MM.1S (cell line): ENCODE data around the gene AHSA1.
"Not testable (repeated sequence)": the region's sequence is repeated elsewhere in the genome, so short reads cannot be mapped to it uniquely, and the experiment has no call there.

Experiments
- DNase-seq: peaks from one replicate; pipeline ENCODE4 v3.0.0-alpha.2; 2015
- H2AFZ ChIP-seq: fragments of 300-600 bp; sonication (generic); 2 replicates; pipeline ENCODE4 v1.6.0; 2016; ENCODE audit warnings: antibody characterized with exemption, low read length
- H3F3A ChIP-seq: fragments of 300-600 bp; sonication (generic); 2 replicates; pipeline ENCODE4 v1.6.1; 2016; ENCODE audit warnings: mild to moderate bottlenecking, antibody characterized with exemption, low read length, moderate library complexity, mixed read lengths; ENCODE audit not compliant: insufficient read depth
- H3K27ac ChIP-seq: fragments of 300-600 bp; sonication (generic); 2 replicates; pipeline ENCODE4 v1.5.1; 2016; ENCODE audit warnings: mild to moderate bottlenecking, low read length
- H3K27me3 ChIP-seq: fragments of 300-600 bp; sonication (generic); replicated peaks from 2 replicates; pipeline ENCODE4 v1.6.0; 2016; ENCODE audit warnings: low read length; ENCODE audit not compliant: insufficient read depth
- H3K36me3 ChIP-seq: fragments of 300-600 bp; sonication (generic); replicated peaks from 2 replicates; pipeline ENCODE4 v1.6.1; 2016; ENCODE audit warnings: mild to moderate bottlenecking, low read length, mixed read lengths; ENCODE audit not compliant: insufficient read depth
- H3K4me1 ChIP-seq: fragments of 300-600 bp; sonication (generic); 2 replicates; pipeline ENCODE4 v1.6.1; 2016; ENCODE audit warnings: low read length, mixed read lengths
- H3K4me2 ChIP-seq: fragments of 300-600 bp; sonication (generic); 2 replicates; pipeline ENCODE4 v1.6.0; 2016; ENCODE audit warnings: low read depth, low read length
- H3K4me3 ChIP-seq: fragments of 300-600 bp; sonication (generic); 2 replicates; pipeline ENCODE4 v1.5.1; 2016; ENCODE audit warnings: low read length, mixed read lengths
- H3K79me2 ChIP-seq: fragments of 300-600 bp; sonication (generic); 2 replicates; pipeline ENCODE4 v1.6.1; 2016; ENCODE audit warnings: mixed run types, low read length, mixed read lengths
- H3K9ac ChIP-seq: fragments of 300-600 bp; sonication (generic); 2 replicates; pipeline ENCODE4 v1.6.1; 2016; ENCODE audit warnings: low read length, mixed read lengths
- H3K9me2 ChIP-seq: fragments of 300-600 bp; sonication (generic); replicated peaks from 2 replicates; pipeline ENCODE4 v1.6.1; 2016; ENCODE audit warnings: mild to moderate bottlenecking, low read length, mixed read lengths; ENCODE audit not compliant: insufficient read depth
- H3K9me3 ChIP-seq: fragments of 300-600 bp; sonication (generic); replicated peaks from 2 replicates; pipeline ENCODE4 v1.6.1; 2016; ENCODE audit warnings: mild to moderate bottlenecking, low read length, mixed read lengths; ENCODE audit not compliant: insufficient read depth
- H4K20me1 ChIP-seq: fragments of 300-600 bp; sonication (generic); 2 replicates; pipeline ENCODE4 v1.6.1; 2016; ENCODE audit warnings: mild to moderate bottlenecking, low read length, moderate library complexity, mixed read lengths; ENCODE audit not compliant: insufficient read depth
- EZH2 ChIP-seq: fragments of 300-600 bp; sonication (generic); optimal IDR thresholded peaks from 2 replicates; pipeline ENCODE3; 2017; ENCODE audit warnings: low read depth, mild to moderate bottlenecking, antibody characterized with exemption, low read length, mixed read lengths
- EZH2phosphoT487 ChIP-seq: fragments of 300-600 bp; sonication (generic); IDR thresholded peaks from 2 replicates; pipeline ENCODE4 v1.6.1; 2018; ENCODE audit warnings: antibody characterized with exemption, low read length
- TF ChIP-seq, protein P1 (sequence below): fragments of 300-600 bp; sonication (generic); IDR thresholded peaks from 2 replicates; pipeline ENCODE4 v1.5.1; 2016; ENCODE audit warnings: antibody characterized with exemption, low read length, mixed read lengths

The AHSA1 gene

GRCh38 chr14:77457522-77458248, at the start of gene AHSA1, which contains the start of gene VIPAS39:
AHSA1 (plus strand) TSS chr14:77458093; CDS start chr14:77458190, 97 bp downstream.
VIPAS39 (minus strand) TSS chr14:77457601; CDS start chr14:77454102, 3,499 bp downstream.
- Histone ChIP-seq H3K27ac (peak within 1 kb of the TSS; percentile 75; the same call in 1 of the 2 replicates), H3K79me2 (peaks cover 46% of the 10 kb centered on the region), H3K9me2 (no peaks in the 10 kb centered on the region), H3K4me2 (peak within 1 kb of the TSS; percentile 86), H3F3A (peaks cover 8% of the 10 kb centered on the region; the same call in 1 of the 2 replicates), H3K4me1 (peaks cover 9% of the 10 kb centered on the region), H3K36me3 (0 out of 2 replicates have a peak, but pooled peaks cover 7% of the 10 kb centered on the region), H3K4me3 (peak within 1 kb of the TSS; percentile 88), H3K27me3 (no peaks in the 10 kb centered on the region), H3K9me3 (no peaks in the 10 kb centered on the region), H2AFZ (peak within 1 kb of the TSS; percentile 68), H3K9ac (peak within 1 kb of the TSS; percentile 77), H4K20me1 (no peaks in the 10 kb centered on the region)
- TF ChIP-seq EZH2, result no peak
- no peak for TF ChIP-seq EZH2phosphoT487
- TF ChIP-seq, protein P1, sequence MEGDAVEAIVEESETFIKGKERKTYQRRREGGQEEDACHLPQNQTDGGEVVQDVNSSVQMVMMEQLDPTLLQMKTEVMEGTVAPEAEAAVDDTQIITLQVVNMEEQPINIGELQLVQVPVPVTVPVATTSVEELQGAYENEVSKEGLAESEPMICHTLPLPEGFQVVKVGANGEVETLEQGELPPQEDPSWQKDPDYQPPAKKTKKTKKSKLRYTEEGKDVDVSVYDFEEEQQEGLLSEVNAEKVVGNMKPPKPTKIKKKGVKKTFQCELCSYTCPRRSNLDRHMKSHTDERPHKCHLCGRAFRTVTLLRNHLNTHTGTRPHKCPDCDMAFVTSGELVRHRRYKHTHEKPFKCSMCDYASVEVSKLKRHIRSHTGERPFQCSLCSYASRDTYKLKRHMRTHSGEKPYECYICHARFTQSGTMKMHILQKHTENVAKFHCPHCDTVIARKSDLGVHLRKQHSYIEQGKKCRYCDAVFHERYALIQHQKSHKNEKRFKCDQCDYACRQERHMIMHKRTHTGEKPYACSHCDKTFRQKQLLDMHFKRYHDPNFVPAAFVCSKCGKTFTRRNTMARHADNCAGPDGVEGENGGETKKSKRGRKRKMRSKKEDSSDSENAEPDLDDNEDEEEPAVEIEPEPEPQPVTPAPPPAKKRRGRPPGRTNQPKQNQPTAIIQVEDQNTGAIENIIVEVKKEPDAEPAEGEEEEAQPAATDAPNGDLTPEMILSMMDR, result no peak
- peak; percentile 95 for DNase-seq

DNA sequence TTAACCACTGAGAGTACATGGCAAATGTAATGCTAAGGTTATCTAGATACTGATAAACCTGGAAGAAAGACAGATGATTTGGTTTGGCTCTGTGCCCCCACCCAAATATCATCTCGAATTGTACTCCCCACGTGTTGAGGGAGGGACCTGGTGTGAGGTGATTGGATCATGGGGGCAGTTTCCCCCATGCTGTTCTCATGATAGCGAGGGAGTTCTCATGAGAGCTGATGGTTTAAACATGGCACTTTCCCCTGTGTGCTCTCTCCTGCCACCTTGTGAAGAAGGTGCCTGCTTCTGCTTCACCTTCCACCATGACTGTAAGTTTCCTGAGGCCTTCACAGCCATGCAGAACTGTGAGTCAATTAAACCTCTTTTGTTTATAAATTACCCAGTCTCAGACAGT, 48.8 kb upstream of the AHSA1 start:
- Histone ChIP-seq H3K4me3 (no peak overlapping the region), H3K36me3 (no peaks in the 10 kb centered on the region), H3K4me1 (no peaks in the 10 kb centered on the region), H3K9me2 (no peaks in the 10 kb centered on the region), H3K79me2 (no peaks in the 10 kb centered on the region), H4K20me1 (no peaks in the 10 kb centered on the region), H3K4me2 (no peak overlapping the region), H3F3A (no peaks in the 10 kb centered on the region), H3K27ac (no peak overlapping the region), H3K27me3 (no peaks in the 10 kb centered on the region), H2AFZ (no peak overlapping the region), H3K9ac (no peak overlapping the region), H3K9me3 (no peaks in the 10 kb centered on the region)
- DNase-seq, result no peak
- TF ChIP-seq EZH2, result no peak
- no peak for TF ChIP-seq EZH2phosphoT487
- TF ChIP-seq, protein P1, result no peak

DNA sequence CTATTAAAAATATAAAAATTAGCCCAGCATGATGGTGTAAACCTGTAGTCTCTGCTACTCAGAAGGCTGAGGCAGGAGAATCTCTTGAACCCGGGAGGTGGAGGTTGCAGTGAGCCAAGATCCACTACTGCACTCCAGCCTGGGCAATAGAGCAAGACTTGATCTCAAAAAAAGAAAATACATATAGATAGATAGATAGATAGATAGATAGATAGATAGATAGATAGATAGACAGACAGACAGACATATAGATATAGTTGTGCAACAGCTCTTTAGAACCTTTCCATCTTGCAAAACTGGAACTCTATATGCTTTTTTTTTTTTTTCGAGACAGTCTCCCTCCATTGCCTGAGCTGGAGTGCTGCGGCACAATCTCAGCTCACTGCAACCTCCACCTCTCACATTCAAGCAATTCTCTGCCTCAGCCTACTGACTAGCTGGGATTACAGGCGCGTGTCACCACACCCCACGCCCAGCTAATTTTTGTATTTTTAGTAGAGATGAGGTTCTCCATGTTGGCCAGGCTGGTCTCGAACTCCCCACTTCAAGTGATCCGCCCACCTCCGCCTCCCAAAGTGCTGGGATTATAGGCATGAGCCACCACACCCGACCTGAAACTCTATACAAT, 42.4 kb upstream of the AHSA1 start:
- H4K20me1 ChIP-seq, H3K4me2 ChIP-seq, H3K79me2 ChIP-seq, H3K27ac ChIP-seq, H3K36me3 ChIP-seq, H3K4me3 ChIP-seq, H3K4me1 ChIP-seq, H3K9me2 ChIP-seq, H2AFZ ChIP-seq, H3K27me3 ChIP-seq, H3K9me3 ChIP-seq, DNase-seq, H3K9ac ChIP-seq, H3F3A ChIP-seq: not testable (repeated sequence)

- H3K27ac ChIP-seq, H3K9me2 ChIP-seq: not testable (repeated sequence)
Measured at GRCh38 chr14:77416098-77416497, 41.8 kb upstream of the AHSA1 start.

More at GRCh38 chr14:77416098-77416497, 41.8 kb upstream of the AHSA1 start:
- H4K20me1 ChIP-seq, H2AFZ ChIP-seq, H3K79me2 ChIP-seq, H3K9ac ChIP-seq, H3K27me3 ChIP-seq, H3K9me3 ChIP-seq, DNase-seq, H3K4me2 ChIP-seq, H3K36me3 ChIP-seq, H3K4me3 ChIP-seq, H3F3A ChIP-seq, H3K4me1 ChIP-seq: not testable (repeated sequence)
